Caki2 (cell line): ENCODE measurements around the gene NRDE2. TPM values are rescaled to one million over a fixed set of nuclear protein-coding genes. Genes with fewer than 3 reads are reported as not detected.
"Not testable (repeated sequence)": the region's sequence is repeated elsewhere in the genome, so short reads cannot be mapped to it uniquely, and the experiment has no call there.

ENCODE experiments used
- DNase-seq: peaks from one replicate; pipeline ENCODE4 v3.0.0-alpha.2; 2015; ENCODE audit warnings: low read depth
- in situ Hi-C: cut with HindIII; loops from 2 replicates; pipeline ENCODE4 v1.10.0; 2016; ENCODE audit warnings: low sequenced_read_pairs, low pct_unique_long_range_greater_than_20kb, mixed read lengths
- total RNA-seq: library from RNA; depleted of rRNA; stranded (reverse); fragments of >200 nt; shearing (Covaris generic); gene quantifications from 2 replicates; pipeline ENCODE4 v1.2.3, GENCODE V29; 2014; ENCODE audit warnings: low replicate concordance; rRNA removed

NRDE2 gene
- total RNA-seq, 1 experiment from 2014 or later, result 9.3 TPM

GRCh38 chr14:90248594-90248993 is 83.1 kb downstream of the NRDE2 start:
- DNase-seq, result no peak
- in situ Hi-C loops, result no loop called here

- in situ Hi-C loops, DNase-seq: not testable (repeated sequence)
Observed at GRCh38 chr14:90247441-90247840, 84.3 kb downstream of the NRDE2 start.

- DNase-seq, result no peak
- in situ Hi-C loops, result no loop called here
Observed at GRCh38 chr14:90246936-90247335, 84.8 kb downstream of the NRDE2 start.

GRCh38 chr14:90242444-90242843 is 89.3 kb downstream of the NRDE2 start:
- no peak for DNase-seq
- in situ Hi-C loops, result no loop called here

- in situ Hi-C loops, result no loop called here
- DNase-seq, result no peak
Observed at GRCh38 chr14:90239139-90239538, 92.6 kb downstream of the NRDE2 start.

GRCh38 chr14:90235179-90235976 is 96.4 kb downstream of the NRDE2 start:
- in situ Hi-C loops, result no loop called here

GRCh38 chr14:90229942-90230341 is 101.8 kb downstream of the NRDE2 start:
- DNase-seq, in situ Hi-C loops: not testable (repeated sequence)

More at GRCh38 chr14:90235179-90235976, 96.4 kb downstream of the NRDE2 start:
- DNase-seq, result peak; percentile 41

GRCh38 chr14:90228478-90228877 is 103.3 kb downstream of the NRDE2 start:
- in situ Hi-C loops, result no loop called here
- DNase-seq, result no peak

Other genes starting within 250 kb of the NRDE2 start
- gene PSMC1, start 75.4 kb downstream of the NRDE2 start, total RNA-seq, result 134 and 136 TPM in 2 replicates
- 308 and 396 TPM in 2 replicates for gene CALM1, start 65.1 kb upstream of the NRDE2 start, total RNA-seq